ENCODE measurements around the gene C6orf52.
"Not testable (repeated sequence)": the region's sequence is repeated elsewhere in the genome, so short reads cannot be mapped to it uniquely, and the experiment has no call there.

The C6orf52 gene

DNA sequence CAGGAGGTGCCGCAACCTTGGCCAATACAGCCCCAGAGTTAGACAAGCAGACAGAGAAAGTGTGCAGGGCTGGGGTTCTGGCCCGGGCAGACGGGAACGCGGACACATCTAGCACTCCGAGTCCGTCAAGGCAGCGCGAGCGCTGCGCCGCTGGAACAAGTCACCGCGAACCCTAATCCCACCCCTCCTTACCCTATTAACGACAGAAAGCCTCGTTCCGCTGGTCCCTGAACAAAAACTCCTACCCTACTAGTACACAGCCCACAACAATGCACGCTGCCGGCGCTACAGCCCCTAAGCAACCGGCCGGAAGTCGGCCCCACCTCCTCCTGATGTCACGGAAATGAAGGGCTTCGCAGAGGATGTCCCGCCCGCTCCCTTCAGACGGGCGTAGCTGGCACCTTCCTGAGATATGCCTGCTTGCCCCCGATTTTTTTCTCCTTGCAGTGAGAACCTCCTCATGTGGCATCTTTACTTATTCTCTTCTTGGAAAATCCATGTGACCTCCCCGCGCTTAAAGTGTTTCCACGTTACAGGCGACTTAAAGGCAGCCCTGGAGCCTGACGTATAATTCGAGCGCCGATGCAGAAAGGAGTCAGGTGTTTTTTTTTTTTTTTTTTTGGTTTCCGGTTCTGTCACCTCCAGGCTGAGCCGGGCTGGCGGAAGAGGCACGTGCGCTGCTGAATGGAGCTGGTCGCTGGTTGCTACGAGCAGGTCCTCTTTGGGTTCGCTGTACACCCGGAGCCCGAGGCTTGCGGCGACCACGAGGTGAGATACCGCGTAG is at the start of gene C6orf52, which contains the start of gene PAK1IP1:
TSS of gene C6orf52 (minus strand) at position 315 of the 784 bp plus-strand sequence. CDS start 7,066 bp downstream, outside the sequence.
TSS of gene PAK1IP1 (plus strand) at position 671 of the 784 bp plus-strand sequence. CDS start at position 685, 14 bp downstream.
- peak; percentile 87 for DNase-seq (ENCODE audit: low read depth)

DNA sequence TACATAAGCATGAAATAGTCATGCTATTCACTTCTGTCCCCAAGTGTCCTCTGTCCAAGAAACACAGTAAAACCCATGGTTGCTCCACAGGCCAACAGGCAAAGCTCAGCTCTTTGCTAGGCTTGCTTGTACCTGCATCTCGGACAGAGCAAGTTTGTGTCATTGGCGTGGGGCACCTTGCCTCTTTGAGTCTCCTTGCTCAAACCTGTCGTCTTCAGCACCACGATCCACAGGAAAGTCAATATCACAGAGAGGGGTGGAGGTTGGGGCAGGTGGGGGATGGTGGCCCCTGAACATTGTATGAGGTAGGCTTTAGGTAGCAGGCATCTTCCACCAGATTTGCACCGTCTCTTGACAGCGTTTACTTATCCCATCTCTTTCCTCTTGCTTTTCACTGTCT is 49.1 kb upstream of the C6orf52 start:
- DNase-seq (ENCODE audit: low read depth) = no peak

- no peak for DNase-seq (ENCODE audit: low read depth)
These were observed 47.8 kb upstream of the C6orf52 start for GRCh38 chr6:10742251-10742650.

GRCh38 chr6:10741643-10742042 is 47.2 kb upstream of the C6orf52 start:
- not testable (repeated sequence) for DNase-seq (ENCODE audit: low read depth)

GRCh38 chr6:10740061-10740460 is 45.6 kb upstream of the C6orf52 start:
- no peak for DNase-seq (ENCODE audit: low read depth)

DNA sequence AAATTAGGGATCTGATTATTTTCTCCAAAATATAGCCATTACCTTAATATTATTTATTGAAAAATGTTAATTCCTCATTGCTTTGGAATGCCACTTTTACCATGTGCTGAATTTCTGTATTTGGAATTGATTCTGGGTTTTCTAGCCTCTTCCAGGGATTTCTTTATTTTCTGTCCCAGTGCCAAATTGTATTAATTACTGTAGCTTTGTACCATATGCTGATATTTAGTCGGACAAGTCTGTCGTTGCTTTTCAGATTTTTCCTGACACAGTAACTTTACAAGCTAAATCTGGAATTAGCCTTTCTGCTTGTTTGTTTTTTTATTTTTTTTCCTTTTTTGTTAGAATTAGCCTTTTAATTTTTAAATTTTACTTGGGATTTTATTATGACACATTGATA is 42.3 kb upstream of the C6orf52 start:
- no peak for DNase-seq (ENCODE audit: low read depth)

- DNase-seq (ENCODE audit: low read depth) = no peak
These were observed 39.4 kb upstream of the C6orf52 start for GRCh38 chr6:10733863-10734262.

- no peak for DNase-seq (ENCODE audit: low read depth)
These were observed 38.8 kb upstream of the C6orf52 start for GRCh38 chr6:10733151-10733715.

- no peak for DNase-seq (ENCODE audit: low read depth)
These were observed 35.8 kb upstream of the C6orf52 start for GRCh38 chr6:10730254-10730653.

GRCh38 chr6:10725716-10726115 is 31.3 kb upstream of the C6orf52 start:
- no peak for DNase-seq (ENCODE audit: low read depth)

GRCh38 chr6:10725044-10725443 is 30.6 kb upstream of the C6orf52 start:
- DNase-seq (ENCODE audit: low read depth) = no peak

- no peak for DNase-seq (ENCODE audit: low read depth)
These were observed 29.1 kb upstream of the C6orf52 start for GRCh38 chr6:10723567-10723881.

DNA sequence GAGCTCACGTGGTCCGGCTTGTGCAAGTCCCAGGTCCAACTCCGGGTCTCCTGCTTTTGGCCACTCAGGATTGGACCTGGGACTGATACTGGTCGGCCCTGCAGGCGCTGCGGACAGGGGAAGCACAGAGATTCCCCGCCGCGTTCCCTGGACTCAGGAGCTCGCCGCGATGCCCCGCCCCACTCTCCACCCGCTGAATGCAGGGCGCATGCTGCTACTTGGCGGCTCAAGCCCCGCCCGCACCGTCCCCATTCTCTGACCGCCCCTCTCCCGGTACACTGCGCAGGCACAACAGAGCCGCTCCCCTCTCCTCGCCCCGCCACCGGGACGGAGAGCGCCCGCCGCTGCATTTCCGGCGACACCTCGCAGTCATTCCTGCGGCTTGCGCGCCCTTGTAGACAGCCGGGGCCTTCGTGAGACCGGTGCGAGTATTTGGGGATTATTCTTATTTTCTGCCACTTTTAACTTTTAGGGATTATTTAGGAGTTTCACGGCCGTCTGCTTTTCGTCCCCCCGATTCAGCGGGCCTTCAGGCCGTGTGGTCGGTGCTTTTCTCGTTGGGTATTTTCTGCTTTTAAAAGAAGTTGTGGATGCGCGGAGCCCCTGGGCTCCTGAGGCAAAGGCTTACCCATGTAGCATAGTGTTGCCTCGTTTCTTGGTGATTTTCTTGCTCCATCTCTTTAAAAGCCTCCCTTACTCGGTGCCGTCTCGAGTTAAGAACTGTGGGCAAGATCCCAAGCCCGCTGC is 28.6 kb upstream of the C6orf52 start, which contains the start of gene TMEM14C:
TSS of gene TMEM14C (plus strand) at position 251 of the 747 bp plus-strand sequence. CDS start 1,544 bp downstream, outside the sequence.
- DNase-seq (ENCODE audit: low read depth) = peak; percentile 96

GRCh38 chr6:10722570-10722819 is 28.1 kb upstream of the C6orf52 start:
- DNase-seq (ENCODE audit: low read depth) = no peak

DNA sequence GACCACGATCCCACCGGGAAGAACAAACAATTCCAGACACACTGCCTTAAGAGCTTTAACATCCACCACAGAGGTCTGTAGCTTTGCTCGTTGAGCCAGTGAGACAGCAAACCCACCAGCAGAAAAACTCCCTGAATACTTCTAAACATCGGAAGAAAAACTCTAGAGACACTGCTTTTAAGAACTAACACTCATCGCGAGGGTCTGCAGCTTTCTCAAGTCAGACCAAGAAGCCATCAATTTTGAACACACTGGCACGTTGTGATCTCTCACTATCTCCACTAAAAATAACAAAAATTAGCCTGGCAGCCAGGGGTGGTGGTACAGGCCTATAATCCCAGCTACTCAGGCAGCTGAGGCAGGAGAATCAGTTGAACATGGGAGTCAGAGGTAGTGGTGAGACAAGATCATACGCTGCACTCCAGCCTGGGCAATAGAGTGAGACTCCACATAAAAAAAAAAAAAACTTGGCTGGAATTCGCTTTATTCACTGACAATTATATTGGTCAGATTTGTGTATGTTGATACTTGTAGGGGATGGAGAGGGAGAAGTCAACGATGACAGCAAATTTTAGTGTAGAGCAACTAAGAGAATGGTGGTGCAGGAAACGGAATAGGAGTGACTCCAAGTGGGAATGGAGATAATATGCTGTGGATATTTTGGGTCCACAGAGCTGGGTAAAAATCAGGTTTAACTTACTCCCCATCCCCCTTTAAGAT is 27.6 kb upstream of the C6orf52 start:
- no peak for DNase-seq (ENCODE audit: low read depth)

GRCh38 chr6:10720960-10721849 is 26.8 kb upstream of the C6orf52 start:
- not testable (repeated sequence) for DNase-seq (ENCODE audit: low read depth)

DNA sequence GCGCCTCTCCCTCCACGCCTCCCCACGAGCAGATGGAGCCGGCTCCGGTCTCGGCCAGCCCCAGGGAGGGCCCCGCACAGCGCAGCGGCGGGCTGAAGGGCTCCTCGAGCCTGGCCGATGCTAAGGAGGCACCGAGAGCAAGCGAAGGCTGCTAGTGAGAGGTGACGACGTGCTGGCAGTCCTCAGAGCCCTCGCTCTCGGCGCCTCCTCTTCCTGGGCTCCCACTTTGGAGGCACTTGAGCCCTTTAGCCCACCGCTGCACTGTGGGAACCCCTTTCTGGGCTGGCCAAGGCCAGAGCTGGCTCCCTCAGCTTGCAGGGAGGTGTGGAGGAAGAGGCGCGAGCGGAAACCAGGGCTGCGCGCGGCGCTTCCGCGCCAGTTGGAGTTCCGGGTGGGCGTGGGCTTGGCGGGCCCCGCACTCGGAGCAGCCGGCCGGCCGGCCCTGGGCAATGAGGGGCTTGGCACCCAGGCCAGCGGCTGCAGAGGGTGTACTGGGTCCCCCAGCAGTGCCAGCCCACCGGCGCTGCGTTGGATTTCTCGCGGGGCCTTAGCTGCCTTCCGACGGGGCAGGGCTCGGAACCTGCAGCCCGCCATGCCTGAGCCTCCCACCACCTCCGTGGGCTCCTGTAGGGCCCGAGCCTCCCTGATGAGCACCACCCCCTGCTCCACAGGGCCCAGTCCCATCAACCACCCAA is 26.0 kb upstream of the C6orf52 start:
- no peak for DNase-seq (ENCODE audit: low read depth)

DNA sequence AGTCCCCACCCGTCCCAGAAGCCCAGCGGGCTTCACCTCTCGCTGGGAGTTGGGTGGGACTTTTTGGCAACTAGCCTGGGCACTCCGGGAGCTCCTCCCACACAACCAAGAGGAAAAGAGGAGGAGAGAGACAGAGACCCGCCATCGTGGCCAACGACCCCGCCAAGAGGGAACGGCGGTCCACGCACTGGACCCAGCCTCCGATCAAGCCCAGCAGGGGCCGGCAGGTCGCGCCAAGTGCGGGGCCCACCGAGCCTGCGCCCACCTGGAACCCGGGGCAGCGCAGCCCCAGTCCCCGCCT is 25.5 kb upstream of the C6orf52 start:
- no peak for DNase-seq (ENCODE audit: low read depth)

DNA sequence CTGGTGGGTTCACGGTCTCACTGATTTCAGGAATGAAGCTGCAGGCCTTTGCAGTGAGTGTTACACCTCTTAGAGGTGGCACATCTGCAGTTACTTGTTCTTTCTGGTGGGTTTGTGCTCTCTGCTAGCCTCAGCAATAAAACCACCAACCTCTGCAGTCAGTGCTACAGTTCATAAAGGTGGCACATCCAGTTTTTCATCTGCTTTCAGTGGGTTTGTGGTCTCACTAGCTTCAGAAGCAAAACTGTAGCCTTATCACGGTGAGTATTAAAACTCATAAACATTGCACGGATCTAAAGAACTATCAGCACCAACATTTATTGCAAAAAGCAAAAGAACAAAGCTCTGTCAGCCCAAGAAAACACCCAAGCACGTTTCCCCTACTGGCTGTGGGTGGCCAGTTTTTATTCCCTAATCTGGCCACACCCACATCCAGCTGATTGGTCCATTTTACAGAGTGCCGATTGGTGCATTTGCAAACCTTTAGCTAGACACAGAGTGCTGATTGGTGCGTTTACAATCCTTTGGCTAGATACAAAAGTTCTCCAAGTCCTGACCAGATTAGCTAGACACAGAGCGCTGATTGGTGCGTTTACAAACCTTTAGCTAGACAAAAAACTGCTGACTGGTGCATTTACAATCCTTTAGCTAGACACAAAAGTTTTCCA is 25.0 kb upstream of the C6orf52 start:
- DNase-seq (ENCODE audit: low read depth) = no peak

DNA sequence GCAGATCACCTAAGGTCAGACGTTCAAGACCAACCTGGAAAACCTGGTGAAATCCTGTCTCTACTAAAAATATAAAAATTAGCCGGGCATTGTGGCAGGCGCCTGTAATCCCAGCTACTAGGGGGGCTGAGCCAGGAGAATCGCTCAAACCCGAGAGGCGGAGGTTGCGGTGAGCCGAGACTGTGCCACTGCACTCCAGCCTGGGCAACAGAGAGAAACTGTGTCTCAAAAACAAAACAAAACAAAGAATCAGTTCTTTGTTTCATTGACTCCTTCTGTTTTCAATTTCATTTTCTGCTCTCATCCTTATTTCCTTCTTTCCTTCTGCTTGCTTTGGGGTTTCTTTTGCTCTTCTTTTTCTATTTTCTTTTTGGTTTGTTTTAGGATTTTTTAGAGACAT is 19.5 kb upstream of the C6orf52 start:
- no peak for DNase-seq (ENCODE audit: low read depth)

- DNase-seq (ENCODE audit: low read depth) = no peak
These were observed 2.2 kb upstream of the C6orf52 start for GRCh38 chr6:10696655-10697054.

All from GM04504 (cell line).